Calu3 (cell line): ENCODE results near the gene AMPD3. TPM values are rescaled to one million over a fixed set of nuclear protein-coding genes. Genes with fewer than 3 reads are reported as not detected.

Experiments used
- BruUV-seq: library from RNA; stranded (reverse); fragments of 400-500 nt; replicated peaks from 2 replicates; lab custom pipeline; 2021; lab: Mats Ljungman, UMichigan
- CTCF ChIA-PET: fragments of 300-600 bp; sonication (Branson Sonifier 250); formaldehyde crosslinking; loops from one replicate; lab custom pipeline; 2022; ENCODE audit warnings: antibody characterized with exemption; lab: Charles Lee
- DNase-seq: peaks from one replicate; pipeline ENCODE4 v3.0.0; 2022
- H3K27ac Mint-ChIP-seq: one replicate; pipeline ENCODE4 v1.8.0; 2022; ENCODE audit warnings: mixed read lengths; ENCODE audit not compliant: unreplicated experiment
- H3K27me3 Mint-ChIP-seq: one replicate; pipeline ENCODE4 v1.8.0; 2022; ENCODE audit warnings: mixed read lengths; ENCODE audit not compliant: unreplicated experiment
- H3K36me3 Mint-ChIP-seq: one replicate; pipeline ENCODE4 v1.8.0; 2022; ENCODE audit warnings: mild to moderate bottlenecking, moderate library complexity, mixed read lengths; ENCODE audit not compliant: insufficient read depth, unreplicated experiment
- H3K4me1 Mint-ChIP-seq: one replicate; pipeline ENCODE4 v1.8.0; 2022; ENCODE audit warnings: mild to moderate bottlenecking, low read depth, mixed read lengths; ENCODE audit not compliant: unreplicated experiment
- H3K4me3 Mint-ChIP-seq: one replicate; pipeline ENCODE4 v1.8.0; 2022; ENCODE audit warnings: mild to moderate bottlenecking, low read depth, moderate library complexity, mixed read lengths; ENCODE audit not compliant: unreplicated experiment
- H3K9me3 Mint-ChIP-seq: one replicate; pipeline ENCODE4 v1.8.0; 2022; ENCODE audit warnings: low read depth, mixed read lengths; ENCODE audit not compliant: unreplicated experiment
- intact Hi-C: fragments of 100-400 bp; cut with micrococcal nuclease; formaldehyde crosslinking; loops from one replicate; pipeline ENCODE4 v1.10.0; 2022; ENCODE audit not compliant: unreplicated experiment
- total RNA-seq: library from RNA; stranded (reverse); gene quantifications from 2 replicates; pipeline ENCODE4 v1.2.3, GENCODE V29; 2022
- TF ChIP-seq, protein P1 (sequence below): fragments of 200-600 bp; IDR thresholded peaks from one replicate; pipeline ENCODE4 v1.8.0; 2022; ENCODE audit warnings: antibody characterized with exemption; ENCODE audit not compliant: unreplicated experiment

AMPD3 gene
- total RNA-seq, 1 experiment from 2014 or later, result 2.1 TPM

DNA sequence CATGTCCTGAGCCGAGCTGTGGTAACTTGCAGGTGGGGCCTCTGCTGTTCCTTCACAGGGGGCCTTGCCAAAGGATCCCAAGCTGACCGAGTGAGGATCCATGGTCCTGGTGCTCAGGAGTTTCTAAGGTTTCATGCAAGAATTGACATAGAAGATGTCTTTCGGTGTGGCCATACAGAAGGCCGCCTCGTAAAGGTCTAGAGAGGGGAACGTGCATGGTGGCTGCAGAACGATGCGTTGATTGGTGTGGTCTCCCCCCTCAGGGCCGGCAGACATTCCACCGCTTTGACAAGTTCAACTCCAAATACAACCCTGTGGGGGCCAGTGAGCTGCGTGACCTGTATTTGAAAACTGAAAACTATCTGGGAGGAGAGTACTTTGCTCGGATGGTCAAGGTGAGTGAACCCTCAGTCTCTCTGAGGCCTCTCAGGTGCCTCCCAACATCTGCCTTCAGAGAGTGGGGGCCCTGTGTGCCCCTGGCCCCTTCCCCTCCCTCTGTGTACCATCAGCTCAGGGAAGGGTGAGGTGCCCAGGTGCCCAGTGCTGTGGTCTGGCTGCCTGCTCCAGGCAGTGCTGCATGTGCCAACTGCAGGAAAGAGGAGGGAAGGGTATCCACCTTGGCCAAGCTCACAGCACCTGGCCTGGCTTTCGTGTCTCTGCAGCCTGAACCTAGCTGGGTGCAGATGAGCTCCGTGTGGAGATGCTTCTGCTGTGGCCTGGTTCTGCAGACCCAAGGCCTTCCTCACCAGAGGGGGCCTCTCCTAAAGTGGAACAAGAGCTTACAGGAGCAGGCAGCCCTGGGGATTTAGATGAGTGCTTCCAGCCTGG lies 39.8 kb downstream of the AMPD3 start:
- no peak for DNase-seq
- no peak overlapping the region for H3K27ac Mint-ChIP-seq
- CTCF ChIA-PET, result interaction anchor here (0.7 kb wide), 1 partner anchor 141 kb away, joined by 5 read pairs; no protein-coding TSS in a partner anchor
- intact Hi-C loops, result no loop called here
- no peak overlapping the region for H3K4me3 Mint-ChIP-seq
- H3K36me3 Mint-ChIP-seq, result peaks cover 6% of the 10 kb centered on the region
- BruUV-seq, result no TSS peak
- TF ChIP-seq, protein P1, sequence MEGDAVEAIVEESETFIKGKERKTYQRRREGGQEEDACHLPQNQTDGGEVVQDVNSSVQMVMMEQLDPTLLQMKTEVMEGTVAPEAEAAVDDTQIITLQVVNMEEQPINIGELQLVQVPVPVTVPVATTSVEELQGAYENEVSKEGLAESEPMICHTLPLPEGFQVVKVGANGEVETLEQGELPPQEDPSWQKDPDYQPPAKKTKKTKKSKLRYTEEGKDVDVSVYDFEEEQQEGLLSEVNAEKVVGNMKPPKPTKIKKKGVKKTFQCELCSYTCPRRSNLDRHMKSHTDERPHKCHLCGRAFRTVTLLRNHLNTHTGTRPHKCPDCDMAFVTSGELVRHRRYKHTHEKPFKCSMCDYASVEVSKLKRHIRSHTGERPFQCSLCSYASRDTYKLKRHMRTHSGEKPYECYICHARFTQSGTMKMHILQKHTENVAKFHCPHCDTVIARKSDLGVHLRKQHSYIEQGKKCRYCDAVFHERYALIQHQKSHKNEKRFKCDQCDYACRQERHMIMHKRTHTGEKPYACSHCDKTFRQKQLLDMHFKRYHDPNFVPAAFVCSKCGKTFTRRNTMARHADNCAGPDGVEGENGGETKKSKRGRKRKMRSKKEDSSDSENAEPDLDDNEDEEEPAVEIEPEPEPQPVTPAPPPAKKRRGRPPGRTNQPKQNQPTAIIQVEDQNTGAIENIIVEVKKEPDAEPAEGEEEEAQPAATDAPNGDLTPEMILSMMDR, result no peak
- H3K27me3 Mint-ChIP-seq, result no peaks in the 10 kb centered on the region
- no peaks in the 10 kb centered on the region for H3K9me3 Mint-ChIP-seq
- H3K4me1 Mint-ChIP-seq, result peaks cover 8% of the 10 kb centered on the region

GRCh38 chr11:10495464-10495786 lies 40.4 kb downstream of the AMPD3 start:
- CTCF ChIA-PET, result interaction anchor here (0.7 kb wide), 1 partner anchor 140 kb away, joined by 5 read pairs; no protein-coding TSS in a partner anchor
- Mint-ChIP-seq H3K27ac (no peak overlapping the region), H3K9me3 (no peaks in the 10 kb centered on the region), H3K4me3 (no peak overlapping the region), H3K36me3 (peaks cover 4% of the 10 kb centered on the region), H3K4me1 (peaks cover 3% of the 10 kb centered on the region), H3K27me3 (no peaks in the 10 kb centered on the region)
- BruUV-seq, result no TSS peak
- TF ChIP-seq, protein P1, result no peak
- DNase-seq, result no peak
- intact Hi-C loops, result no loop called here

- intact Hi-C loops, result no loop called here
- Mint-ChIP-seq H3K27me3 (no peaks in the 10 kb centered on the region), H3K36me3 (no peaks in the 10 kb centered on the region), H3K9me3 (no peaks in the 10 kb centered on the region), H3K4me3 (no peak overlapping the region), H3K4me1 (no peaks in the 10 kb centered on the region), H3K27ac (no peak overlapping the region)
- CTCF ChIA-PET, result interaction anchor here (0.6 kb wide), 2 partner anchors 10 to 182 kb away, joined by 3 read pairs; no protein-coding TSS in a partner anchor
- TF ChIP-seq, protein P1, result no peak
- DNase-seq, result no peak
- no TSS peak for BruUV-seq
These were observed 41.4 kb downstream of the AMPD3 start for GRCh38 chr11:10496296-10496936.

DNA sequence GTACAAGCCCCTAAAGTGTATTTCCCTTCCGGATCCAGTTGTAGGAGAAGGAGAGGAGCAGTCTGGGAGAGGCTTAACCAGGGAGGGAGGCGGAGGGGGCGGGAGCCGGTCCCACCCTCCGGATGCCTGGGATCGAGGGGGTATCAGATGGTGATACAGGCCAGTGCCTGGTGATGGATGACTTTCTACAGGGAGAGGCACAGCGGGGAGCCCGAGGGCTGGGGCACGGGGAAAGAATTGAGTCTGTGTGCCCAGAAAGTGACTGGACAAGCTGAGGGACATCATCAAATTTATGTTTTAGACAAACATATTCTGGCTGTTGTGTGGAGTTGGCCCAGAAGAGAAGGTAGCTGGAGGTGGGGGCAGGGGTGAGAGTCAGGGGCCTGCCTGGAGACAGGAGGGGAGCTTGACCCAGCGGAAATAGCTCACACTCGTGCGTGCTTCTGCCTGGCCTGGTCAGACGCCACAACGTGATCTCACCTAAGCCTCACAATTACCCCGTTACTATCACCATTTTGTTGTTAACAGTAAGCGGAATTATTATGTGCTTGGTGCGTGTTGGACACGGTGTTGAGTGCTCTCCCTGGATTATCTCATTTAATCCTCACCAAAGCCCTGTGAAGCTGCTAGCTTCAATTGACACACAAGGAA lies 42.4 kb downstream of the AMPD3 start:
- TF ChIP-seq, protein P1, result no peak
- Mint-ChIP-seq H3K9me3 (no peaks in the 10 kb centered on the region), H3K36me3 (no peaks in the 10 kb centered on the region), H3K27ac (no peak overlapping the region), H3K4me1 (no peaks in the 10 kb centered on the region), H3K27me3 (no peaks in the 10 kb centered on the region), H3K4me3 (no peak overlapping the region)
- CTCF ChIA-PET, result interaction anchor here (0.6 kb wide), 1 partner anchor 9 kb away, joined by 3 read pairs; no protein-coding TSS in a partner anchor
- intact Hi-C loops, result no loop called here
- DNase-seq, result no peak
- no TSS peak for BruUV-seq
